T-cell (primary cell): ENCODE data around the gene RAX2. TPM values are rescaled to one million over a fixed set of nuclear protein-coding genes. Genes with fewer than 3 reads are reported as not detected.
"Not testable (repeated sequence)": the region's sequence is repeated elsewhere in the genome, so short reads cannot be mapped to it uniquely, and the experiment has no call there.

Source experiments
- ATAC-seq, 4 experiments: fragments of 200-7000 bp in 3 of 4; fragments of 150-1000 bp in 1 of 4; cut with Tn5 transposase; replicated peaks in 1 of 4; 1 replicate in 3 of 4; 2 replicates in 1 of 4; pipeline ENCODE4 v1.10.0; 2021; ENCODE audit warnings: moderate library complexity in 3 of 4, mild to moderate bottlenecking in 2 of 4, moderate number of reproducible peaks in 1 of 4
- CTCF ChIA-PET, 2 donors: fragments of 300-600 bp; sonication (Branson Sonifier 250); formaldehyde crosslinking; loops; one replicate each; lab custom pipeline; 2022; ENCODE audit warnings: antibody characterized with exemption in 2 of 2; lab: Charles Lee
- POLR2A ChIA-PET, 2 donors: fragments of 300-600 bp; sonication (Branson Sonifier 250); formaldehyde crosslinking; loops; one replicate each; lab custom pipeline; 2022; ENCODE audit warnings: antibody characterized with exemption in 2 of 2; lab: Charles Lee
- DNase-seq, 35 experiments: peaks; one replicate each; pipeline versions ENCODE4 v3.0.0 to v3.0.0-alpha.2; 2013 to 2023
- H3K27ac ChIP-seq: one replicate; pipeline ENCODE4 v1.5.1; 2013; ENCODE audit warnings: low read length
- H3K27me3 ChIP-seq, 2 experiments: replicated peaks in 1 of 2; 1 replicate in 1 of 2; 2 replicates in 1 of 2; pipeline versions ENCODE4 v1.6.1 to v1.7.0; 2013; ENCODE audit warnings: low read length in 1 of 2, mixed read lengths in 1 of 2; ENCODE audit not compliant: control insufficient read depth in 2 of 2, insufficient read depth in 2 of 2; ENCODE audit errors: extremely low read depth in 1 of 2
- H3K36me3 ChIP-seq, 2 donors: 1 replicate in 1 of 2; 2 replicates in 1 of 2; pipeline versions ENCODE4 v1.6.1 to v1.7.0; 2013; ENCODE audit warnings: low read length in 1 of 2; ENCODE audit not compliant: control insufficient read depth in 2 of 2, insufficient read depth in 1 of 2; ENCODE audit errors: extremely low read depth in 1 of 2
- H3K4me1 ChIP-seq, 2 experiments: 1 replicate in 1 of 2; 2 replicates in 1 of 2; pipeline versions ENCODE4 v1.6.1 to v1.7.0; 2013; ENCODE audit warnings: low read length in 2 of 2, mixed read lengths in 1 of 2; ENCODE audit not compliant: insufficient read depth in 2 of 2, control insufficient read depth in 1 of 2; ENCODE audit errors: extremely low read depth in 1 of 2
- H3K4me3 ChIP-seq, 2 donors: 1 replicate in 1 of 2; 2 replicates in 1 of 2; pipeline versions ENCODE4 v1.5.1 to v1.7.0; 2013; ENCODE audit warnings: mild to moderate bottlenecking in 2 of 2, low read length in 1 of 2, moderate library complexity in 1 of 2; ENCODE audit not compliant: control insufficient read depth in 1 of 2; ENCODE audit errors: extremely low read depth in 1 of 2
- H3K9me3 ChIP-seq: 2 replicates; pipeline ENCODE4 v1.7.0; 2013
- H3K27ac Mint-ChIP-seq, 2 donors: one replicate each; pipeline ENCODE4 v1.8.0; 2020 to 2021; ENCODE audit warnings: mild to moderate bottlenecking in 2 of 2, mixed read lengths in 2 of 2
- H3K27me3 Mint-ChIP-seq, 2 donors: one replicate each; pipeline ENCODE4 v1.8.0; 2021 to 2022; ENCODE audit warnings: mixed read lengths in 2 of 2
- H3K36me3 Mint-ChIP-seq: one replicate; pipeline ENCODE4 v1.8.0; 2021; ENCODE audit warnings: mixed read lengths
- H3K4me1 Mint-ChIP-seq, 3 donors: one replicate each; pipeline ENCODE4 v1.8.0; 2020 to 2022; ENCODE audit warnings: mixed read lengths in 3 of 3, mild to moderate bottlenecking in 1 of 3
- H3K4me3 Mint-ChIP-seq, 3 donors: one replicate each; pipeline ENCODE4 v1.8.0; 2020 to 2022; ENCODE audit warnings: mild to moderate bottlenecking in 3 of 3, mixed read lengths in 3 of 3, moderate library complexity in 3 of 3
- H3K9me3 Mint-ChIP-seq, 3 donors: one replicate each; pipeline ENCODE4 v1.8.0; 2020 to 2022; ENCODE audit warnings: mixed read lengths in 3 of 3
- WGBS: methylation state at CpG from one replicate; pipeline ENCODE4 v1.1.5; 2013; ENCODE audit warnings: missing lambda C conversion rate; ENCODE audit not compliant: insufficient coverage; 5-methylcytosine and 5-hydroxymethylcytosine counted together
- total RNA-seq, 35 experiments: library from RNA in 6 of 35; stranded (reverse) in 6 of 35; fragments of 120-200 nt in 1 of 35; gene quantifications; one replicate each; pipeline versions ENCODE4 v1.2.1 to v1.2.4 and lab custom pipeline; 2013 to 2026

RAX2 gene
- total RNA-seq, 5 donors from 2014 or later (not counting 1 experiment from before 2014, with no cell fraction given): not detected

DNA sequence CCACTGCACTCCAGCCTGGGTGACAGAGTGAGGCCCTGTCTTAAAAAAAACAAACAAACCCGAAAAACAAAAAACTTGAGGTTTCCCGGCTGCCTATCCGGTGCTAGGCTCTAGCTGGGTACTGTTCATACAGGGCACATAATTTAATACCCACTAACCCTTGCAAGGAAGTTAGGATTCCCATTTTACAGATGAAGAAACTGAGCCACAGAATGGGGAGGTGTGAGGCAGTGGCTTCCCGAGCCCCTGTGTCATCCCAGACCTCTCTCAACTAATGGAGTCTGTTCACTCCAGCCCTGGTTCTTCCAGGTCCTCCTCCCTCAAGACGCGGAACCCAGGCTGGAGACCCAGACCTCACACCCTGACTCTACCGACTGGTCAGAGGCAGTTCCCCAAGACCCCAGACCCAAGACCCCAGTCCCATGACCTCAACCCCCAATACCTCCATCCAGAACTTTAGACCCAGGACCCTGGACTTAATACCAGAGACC is 11.1 kb downstream of the RAX2 start:
- Mint-ChIP-seq H3K4me3 (peak overlapping the region; percentile 97 to 98 (median 97)), H3K36me3 (peaks cover 5% of the 10 kb centered on the region), H3K9me3 (no peaks in the 10 kb centered on the region), H3K27me3 (no peaks in the 10 kb centered on the region), H3K4me1 (peaks cover 43 to 60% (median 54%) of the 10 kb centered on the region in 3 donors), H3K27ac (peak overlapping the region; percentile 95 to 97)
- Histone ChIP-seq H3K27ac (peak overlapping the region; percentile 98), H3K36me3 (peaks cover 11 to 34% of the 10 kb centered on the region in 2 donors), H3K9me3 (no peaks in the 10 kb centered on the region), H3K4me1 (peaks cover 15 to 62% of the 10 kb centered on the region in 2 experiments), H3K4me3 (peak overlapping the region; percentile 58 to 98), H3K27me3 (no peaks in the 10 kb centered on the region)
- no peak for ATAC-seq
- WGBS: 0% methylated on average over 3 of the region's 7 CpGs
- ChIA-PET CTCF (interaction anchor here in 1 of 2 donors (0.7 kb wide), 1 partner anchor 227 kb away, joined by 6 read pairs; no protein-coding TSS in a partner anchor), POLR2A (interaction anchor here in 1 of 2 donors (0.6 kb wide), 1 partner anchor 1827 kb away, joined by 3 read pairs; no protein-coding TSS in a partner anchor)
- peak in 16 of 35 experiments; percentile 8 to 54 (median 26) for DNase-seq

DNA sequence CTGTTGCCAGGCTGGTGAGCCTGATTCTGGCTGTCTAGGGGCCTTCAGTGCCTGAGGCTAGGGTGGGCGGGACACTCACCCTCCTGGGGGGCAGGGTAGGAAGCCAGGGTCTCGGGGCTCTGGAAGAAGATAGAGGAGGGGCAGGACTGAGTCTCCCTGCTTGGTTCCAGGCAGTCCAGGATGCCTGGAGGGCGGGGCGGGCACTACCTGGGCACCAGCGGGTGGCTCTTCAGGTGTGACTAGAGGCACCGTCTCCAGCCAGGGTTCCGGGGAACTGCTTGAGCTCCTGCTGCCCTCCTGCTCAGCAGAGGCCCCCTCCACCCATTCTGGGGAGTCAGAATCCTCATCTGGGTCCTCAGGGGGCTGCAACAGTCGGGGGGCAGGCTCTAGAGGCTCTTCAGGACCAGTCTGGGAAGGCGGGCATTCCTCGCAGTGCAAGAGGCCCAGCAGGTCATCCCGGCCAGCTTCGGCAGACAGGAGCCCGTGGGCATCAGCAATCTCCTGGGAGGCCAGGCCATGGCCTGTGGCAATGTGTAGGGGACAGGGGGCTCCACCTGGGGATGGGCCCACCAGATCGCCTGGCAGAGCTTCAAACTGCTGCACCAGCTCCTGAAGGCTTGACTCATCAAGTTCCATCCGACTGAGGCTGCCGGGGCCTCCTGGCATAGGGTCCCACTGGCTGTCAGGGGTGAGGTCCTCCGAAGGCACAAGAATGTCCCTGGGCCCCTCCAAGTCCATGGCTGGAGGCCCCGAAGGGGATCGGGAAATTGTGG is 12.4 kb downstream of the RAX2 start:
- peak overlapping the region; percentile 43 to 98 (median 97) for H3K4me3 Mint-ChIP-seq
- H3K36me3 Mint-ChIP-seq: peaks cover 5% of the 10 kb centered on the region
- Histone ChIP-seq H3K36me3 (peaks cover 11 to 24% of the 10 kb centered on the region in 2 donors), H3K9me3 (no peaks in the 10 kb centered on the region), H3K27me3 (no peaks in the 10 kb centered on the region), H3K27ac (no peak overlapping the region), H3K4me1 (peaks cover 15 to 60% of the 10 kb centered on the region in 2 experiments), H3K4me3 (no peak overlapping the region)
- WGBS: 95% methylated on average over 16 of the region's 19 CpGs
- ChIA-PET CTCF (no interaction called here), POLR2A (no interaction called here)
- H3K27ac Mint-ChIP-seq: peak overlapping the region in 1 of 2 donors; percentile 15
- DNase-seq (no peak), ATAC-seq (no peak)
- peaks cover 53 to 70% (median 63%) of the 10 kb centered on the region in 3 donors for H3K4me1 Mint-ChIP-seq
- H3K27me3 Mint-ChIP-seq: no peaks in the 10 kb centered on the region
- no peaks in the 10 kb centered on the region for H3K9me3 Mint-ChIP-seq

DNA sequence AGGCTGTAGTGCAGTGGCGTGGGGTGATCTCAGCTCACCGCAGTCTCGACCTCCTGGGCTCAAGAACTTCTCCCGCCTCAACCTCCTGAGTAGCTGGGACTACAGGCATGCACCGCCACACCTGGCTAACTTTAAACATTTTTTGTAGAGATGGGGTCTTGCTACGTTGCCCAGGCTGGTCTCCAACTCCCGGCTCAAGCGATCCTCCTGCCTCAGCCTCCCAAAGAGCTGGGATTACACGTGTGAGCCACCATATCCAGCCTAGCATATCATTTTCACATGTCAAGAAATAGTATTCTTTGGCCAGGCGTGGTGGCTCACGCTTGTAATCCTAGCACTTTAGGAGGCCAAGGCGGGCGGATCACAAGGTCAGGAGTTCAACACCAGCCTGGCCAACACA is 13.7 kb downstream of the RAX2 start:
- H3K9me3 ChIP-seq, H3K27ac ChIP-seq, H3K27me3 Mint-ChIP-seq, CTCF ChIA-PET, H3K27ac Mint-ChIP-seq, POLR2A ChIA-PET, H3K4me3 ChIP-seq, ATAC-seq, H3K27me3 ChIP-seq, DNase-seq, H3K9me3 Mint-ChIP-seq, H3K36me3 Mint-ChIP-seq: not testable (repeated sequence)
- H3K36me3 ChIP-seq: peaks cover 17 to 28% of the 10 kb centered on the region in 2 donors
- 90% methylated on average over 7 of the region's 13 CpGs for WGBS
- peaks cover 53 to 71% (median 64%) of the 10 kb centered on the region in 3 donors for H3K4me1 Mint-ChIP-seq
- peaks cover 14 to 55% of the 10 kb centered on the region in 2 experiments for H3K4me1 ChIP-seq
- peak overlapping the region in 1 of 3 donors; percentile 98 for H3K4me3 Mint-ChIP-seq

DNA sequence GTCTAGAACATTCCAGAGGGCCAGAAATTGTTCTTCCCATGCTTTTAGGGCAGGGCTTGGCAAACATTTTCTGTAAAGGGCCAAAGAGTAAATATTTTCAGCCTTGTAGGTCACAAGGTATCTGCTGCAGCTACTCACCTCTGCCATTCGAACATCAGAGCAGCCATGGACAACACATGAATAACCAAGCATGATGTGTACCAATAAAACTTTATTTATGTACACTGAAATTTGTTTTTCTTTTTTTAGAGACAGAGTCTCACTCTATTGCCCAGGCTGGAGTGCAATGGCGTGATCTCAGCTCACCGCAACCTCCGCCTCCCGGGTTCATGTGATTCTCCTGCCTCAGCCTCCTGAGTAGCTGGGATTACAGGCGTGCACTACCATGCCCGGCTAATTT is 14.3 kb downstream of the RAX2 start:
- H3K27ac ChIP-seq, H3K4me3 Mint-ChIP-seq, H3K27me3 ChIP-seq, ATAC-seq, H3K4me3 ChIP-seq, H3K27me3 Mint-ChIP-seq, CTCF ChIA-PET, DNase-seq, H3K9me3 ChIP-seq, POLR2A ChIA-PET, H3K27ac Mint-ChIP-seq, H3K9me3 Mint-ChIP-seq: not testable (repeated sequence)
- peaks cover 17 to 32% of the 10 kb centered on the region in 2 donors for H3K36me3 ChIP-seq
- H3K4me1 ChIP-seq: peaks cover 11 to 50% of the 10 kb centered on the region in 2 experiments
- H3K36me3 Mint-ChIP-seq: peaks cover 11% of the 10 kb centered on the region
- 100% methylated on average over 3 of the region's 7 CpGs for WGBS
- peaks cover 48 to 65% (median 58%) of the 10 kb centered on the region in 3 donors for H3K4me1 Mint-ChIP-seq

DNA sequence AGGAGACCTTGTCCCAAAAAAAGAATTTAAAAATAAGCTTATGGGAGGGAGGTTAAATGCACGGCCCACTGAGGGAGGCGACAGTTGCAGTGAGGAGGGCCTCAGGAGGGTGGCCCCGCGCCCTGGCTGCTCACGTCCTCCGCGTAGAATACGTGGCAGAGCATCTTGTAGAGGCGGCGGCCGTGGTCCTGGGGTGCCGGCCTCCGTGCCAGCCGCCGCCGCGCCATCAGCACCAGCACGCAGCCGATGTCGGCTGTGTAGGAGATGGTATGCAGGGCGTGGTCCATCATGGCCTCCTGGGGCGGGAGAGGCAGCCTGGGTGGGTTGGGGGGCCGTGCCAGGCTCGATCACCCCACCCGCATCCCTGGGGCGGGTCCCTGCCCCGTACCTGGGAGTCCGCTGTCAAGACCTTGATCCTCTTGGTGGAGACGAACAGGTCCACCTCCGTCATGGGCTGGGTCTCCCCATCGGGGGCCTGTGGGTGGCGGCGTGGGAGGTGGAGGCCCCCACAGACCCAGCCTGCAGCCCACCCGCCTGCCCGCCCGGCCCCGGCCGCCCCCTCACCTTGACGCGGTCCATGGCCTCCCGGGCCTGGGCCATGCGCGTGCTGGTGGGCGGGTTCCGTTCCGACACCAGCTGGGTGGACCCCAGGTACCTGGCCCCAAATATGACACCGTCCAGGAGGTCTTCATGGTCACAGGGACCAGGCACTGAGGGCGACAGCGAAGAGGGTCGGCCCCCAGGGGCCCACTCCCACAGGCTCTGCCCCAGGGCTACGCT is 18.2 kb downstream of the RAX2 start:
- H3K4me3 Mint-ChIP-seq: no peak overlapping the region
- H3K4me1 Mint-ChIP-seq: peaks cover 19 to 31% (median 27%) of the 10 kb centered on the region in 3 donors
- 97% methylated on average over 41 of the region's 51 CpGs for WGBS
- Histone ChIP-seq H3K36me3 (peaks cover 24 to 53% of the 10 kb centered on the region in 2 donors), H3K27ac (no peak overlapping the region), H3K4me1 (peaks cover 0 to 18% of the 10 kb centered on the region in 2 experiments), H3K9me3 (no peaks in the 10 kb centered on the region), H3K27me3 (no peaks in the 10 kb centered on the region), H3K4me3 (no peak overlapping the region)
- ChIA-PET POLR2A (no interaction called here), CTCF (no interaction called here)
- no peak for DNase-seq
- H3K27ac Mint-ChIP-seq: no peak overlapping the region
- no peaks in the 10 kb centered on the region for H3K9me3 Mint-ChIP-seq
- no peaks in the 10 kb centered on the region for H3K27me3 Mint-ChIP-seq
- ATAC-seq: no peak
- peaks cover 26% of the 10 kb centered on the region for H3K36me3 Mint-ChIP-seq

DNA sequence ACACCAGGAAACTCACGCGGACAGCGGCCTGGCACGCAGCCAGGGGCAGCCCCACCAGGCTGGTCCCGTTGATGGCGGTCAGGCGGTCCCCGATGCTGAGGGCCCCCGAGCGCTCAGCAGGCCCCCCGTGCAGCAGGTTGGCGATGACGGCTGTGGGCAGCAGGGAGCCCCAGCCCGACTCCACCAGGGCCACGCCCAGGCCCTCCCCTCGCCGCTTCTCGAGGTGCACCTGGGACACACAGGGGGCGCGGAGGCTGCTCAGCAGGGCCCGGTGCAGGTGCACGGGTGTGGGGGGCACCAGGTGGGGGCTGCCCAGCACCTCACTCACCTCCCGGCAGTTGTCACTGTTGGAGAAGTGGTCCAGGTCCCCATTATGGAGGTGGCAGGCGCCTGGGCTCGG is 19.5 kb downstream of the RAX2 start:
- ATAC-seq: no peak
- Histone ChIP-seq H3K9me3 (no peaks in the 10 kb centered on the region), H3K27me3 (no peaks in the 10 kb centered on the region), H3K4me3 (no peak overlapping the region), H3K36me3 (peaks cover 12 to 47% of the 10 kb centered on the region in 2 donors), H3K27ac (no peak overlapping the region), H3K4me1 (peaks cover 0 to 9% of the 10 kb centered on the region in 2 experiments)
- Mint-ChIP-seq H3K4me3 (no peak overlapping the region), H3K9me3 (no peaks in the 10 kb centered on the region), H3K36me3 (peaks cover 26% of the 10 kb centered on the region), H3K27ac (no peak overlapping the region), H3K27me3 (no peaks in the 10 kb centered on the region), H3K4me1 (peaks cover 19 to 24% (median 20%) of the 10 kb centered on the region in 3 donors)
- ChIA-PET CTCF (no interaction called here), POLR2A (no interaction called here)
- WGBS: 92% methylated on average over 18 of the region's 25 CpGs
- DNase-seq: no peak
